Measurements from ENCODE around the gene HSPA1A.
"Not testable (repeated sequence)": the region's sequence is repeated elsewhere in the genome, so short reads cannot be mapped to it uniquely, and the experiment has no call there.

The HSPA1A gene

GRCh38 chr6:31813465-31813849 is 1.9 kb upstream of the HSPA1A start:
- DNase-seq = no peak

- DNase-seq = peak; percentile 89
Measured at GRCh38 chr6:31814677-31815024, 692 bp upstream of the HSPA1A start.

DNA sequence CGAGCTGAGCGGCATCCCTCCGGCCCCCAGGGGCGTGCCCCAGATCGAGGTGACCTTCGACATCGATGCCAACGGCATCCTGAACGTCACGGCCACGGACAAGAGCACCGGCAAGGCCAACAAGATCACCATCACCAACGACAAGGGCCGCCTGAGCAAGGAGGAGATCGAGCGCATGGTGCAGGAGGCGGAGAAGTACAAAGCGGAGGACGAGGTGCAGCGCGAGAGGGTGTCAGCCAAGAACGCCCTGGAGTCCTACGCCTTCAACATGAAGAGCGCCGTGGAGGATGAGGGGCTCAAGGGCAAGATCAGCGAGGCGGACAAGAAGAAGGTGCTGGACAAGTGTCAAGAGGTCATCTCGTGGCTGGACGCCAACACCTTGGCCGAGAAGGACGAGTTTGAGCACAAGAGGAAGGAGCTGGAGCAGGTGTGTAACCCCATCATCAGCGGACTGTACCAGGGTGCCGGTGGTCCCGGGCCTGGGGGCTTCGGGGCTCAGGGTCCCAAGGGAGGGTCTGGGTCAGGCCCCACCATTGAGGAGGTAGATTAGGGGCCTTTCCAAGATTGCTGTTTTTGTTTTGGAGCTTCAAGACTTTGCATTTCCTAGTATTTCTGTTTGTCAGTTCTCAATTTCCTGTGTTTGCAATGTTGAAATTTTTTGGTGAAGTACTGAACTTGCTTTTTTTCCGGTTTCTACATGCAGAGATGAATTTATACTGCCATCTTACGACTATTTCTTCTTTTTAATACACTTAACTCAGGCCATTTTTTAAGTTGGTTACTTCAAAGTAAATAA is 2.0 kb downstream of the HSPA1A start:
- not testable (repeated sequence) for DNase-seq

DNA sequence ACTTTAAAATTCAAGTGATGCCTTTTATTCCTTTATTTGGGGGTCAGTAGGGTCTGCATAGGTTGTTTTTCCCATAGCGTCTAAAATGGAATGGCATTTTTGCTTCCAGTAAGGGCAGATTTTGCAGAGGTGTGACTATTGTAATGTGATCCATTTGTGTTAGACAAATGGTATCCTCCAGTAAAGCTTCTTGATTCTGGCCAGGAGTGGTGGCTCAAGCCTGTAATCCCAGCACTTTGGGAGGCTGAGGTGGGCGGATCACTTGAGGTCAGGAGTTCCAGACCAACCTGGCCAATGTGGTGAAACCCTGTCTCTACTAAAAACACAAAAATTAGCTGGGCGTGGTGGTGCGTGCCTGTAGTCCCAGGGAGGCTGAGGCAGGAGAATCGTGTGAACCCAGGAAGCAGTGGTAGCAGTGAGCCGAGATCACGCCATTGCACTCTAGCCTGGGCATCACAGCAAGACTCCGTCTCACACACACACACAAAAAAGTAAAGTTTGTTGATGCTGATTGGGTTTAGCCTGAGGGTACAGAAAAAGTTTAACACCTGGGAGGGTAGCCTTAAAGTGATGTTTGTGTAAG is 2.7 kb downstream of the HSPA1A start:
- not testable (repeated sequence) for DNase-seq

GRCh38 chr6:31819871-31820299 is 4.5 kb downstream of the HSPA1A start:
- DNase-seq = no peak

DNA sequence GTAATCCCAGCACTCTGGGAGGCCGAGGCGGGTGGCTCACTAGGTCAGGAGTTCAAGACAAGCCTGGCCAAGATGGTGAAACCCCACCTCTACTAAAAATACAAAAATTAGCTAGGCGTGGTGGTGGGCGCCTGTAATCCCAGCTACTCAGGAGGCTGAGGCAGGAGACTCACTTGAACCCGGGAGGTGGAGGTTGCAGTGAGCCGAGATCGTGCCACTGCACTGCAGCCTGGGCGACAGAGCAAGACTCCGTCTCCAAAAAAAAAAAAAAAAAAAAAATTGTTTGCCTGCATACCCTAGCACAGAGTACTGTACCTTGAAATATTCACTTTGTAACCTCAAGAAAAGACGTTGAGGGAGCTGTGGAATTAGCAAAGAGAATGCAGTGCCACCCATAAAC is 5.1 kb downstream of the HSPA1A start:
- DNase-seq = not testable (repeated sequence)

- peak; percentile 43 for DNase-seq
Measured at GRCh38 chr6:31821301-31822035, 6.1 kb downstream of the HSPA1A start.

DNA sequence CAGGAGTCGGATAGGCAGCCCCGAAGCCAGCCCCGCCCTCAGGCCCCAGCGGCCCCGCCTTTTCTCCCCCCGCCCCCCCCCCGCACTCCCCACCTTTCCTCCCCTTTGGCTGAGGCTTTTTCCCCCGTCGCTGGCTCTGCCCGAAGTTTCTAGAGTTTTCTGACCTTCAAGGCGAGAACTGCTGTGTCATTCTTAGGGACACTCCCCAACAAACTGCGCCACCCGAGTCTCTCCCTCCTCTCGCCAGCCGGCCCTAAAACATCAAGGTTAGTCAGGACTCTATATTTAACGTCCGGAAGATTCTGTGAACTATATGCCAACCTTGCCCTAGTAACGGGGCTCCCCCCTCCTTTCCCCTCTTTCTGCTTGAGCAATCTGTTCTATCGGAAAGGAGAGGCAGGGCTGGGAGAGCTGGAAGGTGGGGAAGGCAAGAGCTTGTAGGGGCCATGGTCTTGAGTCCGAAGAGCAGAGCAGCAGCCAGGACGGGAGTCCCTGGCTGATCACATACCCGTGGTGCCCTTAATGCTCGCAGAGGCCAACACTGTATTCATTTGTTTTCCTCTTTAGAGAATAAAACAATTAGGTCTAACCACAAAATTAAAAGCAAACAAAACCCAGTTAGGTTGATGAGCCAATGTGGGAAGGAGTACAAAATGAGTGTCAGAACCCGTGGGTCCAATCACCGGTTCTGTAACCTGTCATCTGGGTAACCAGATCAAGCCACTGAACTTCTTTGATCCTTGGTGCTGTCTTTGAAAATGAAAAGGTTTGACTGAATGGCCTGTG is 6.9 kb downstream of the HSPA1A start:
- DNase-seq = peak; percentile 43

- DNase-seq = not testable (repeated sequence)
Measured at GRCh38 chr6:31823592-31824196, 8.4 kb downstream of the HSPA1A start.

DNA sequence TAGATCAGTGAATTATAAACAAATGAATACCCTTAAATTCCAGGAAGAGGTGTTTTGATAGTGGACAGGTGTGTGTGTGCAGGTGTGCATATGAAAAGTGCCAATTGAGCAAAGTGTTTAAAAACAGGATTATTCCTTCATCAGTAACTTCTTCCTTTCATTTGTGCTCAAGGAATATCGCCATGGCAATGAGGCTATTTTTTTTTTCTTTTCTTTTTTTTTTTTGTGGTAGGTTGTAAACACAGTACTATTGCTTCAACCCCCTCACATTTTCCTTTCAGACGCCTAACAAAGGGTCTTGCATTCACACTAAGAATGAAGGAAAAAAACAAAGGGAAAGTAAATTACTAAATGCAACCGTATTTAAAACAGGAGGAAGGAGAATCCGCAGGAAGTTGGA is 10.2 kb downstream of the HSPA1A start:
- DNase-seq = no peak

DNA sequence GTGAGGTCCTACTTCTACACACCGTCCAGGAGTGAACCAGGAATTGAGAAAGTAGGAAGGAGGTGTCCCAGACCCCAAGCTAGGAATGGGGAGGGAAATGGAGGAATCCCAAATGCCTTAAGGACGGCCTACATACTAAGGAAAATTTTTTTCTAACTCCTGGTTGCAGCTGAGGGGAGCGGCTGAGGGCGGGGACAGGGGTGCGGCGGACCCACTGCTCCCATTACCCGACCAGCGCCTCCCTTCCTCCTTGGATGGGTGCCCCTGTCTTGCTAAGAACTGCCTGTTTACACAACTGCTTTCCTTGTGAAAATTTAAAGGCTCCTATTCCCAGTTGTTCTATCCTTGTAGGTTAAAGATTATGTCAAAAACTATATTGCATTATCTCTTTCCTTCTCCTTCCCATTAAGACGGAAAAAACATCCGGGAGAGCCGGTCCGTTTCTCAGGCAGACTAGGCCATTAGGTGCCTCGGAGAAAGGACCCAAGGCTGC is 11.5 kb downstream of the HSPA1A start:
- no peak for DNase-seq

DNA sequence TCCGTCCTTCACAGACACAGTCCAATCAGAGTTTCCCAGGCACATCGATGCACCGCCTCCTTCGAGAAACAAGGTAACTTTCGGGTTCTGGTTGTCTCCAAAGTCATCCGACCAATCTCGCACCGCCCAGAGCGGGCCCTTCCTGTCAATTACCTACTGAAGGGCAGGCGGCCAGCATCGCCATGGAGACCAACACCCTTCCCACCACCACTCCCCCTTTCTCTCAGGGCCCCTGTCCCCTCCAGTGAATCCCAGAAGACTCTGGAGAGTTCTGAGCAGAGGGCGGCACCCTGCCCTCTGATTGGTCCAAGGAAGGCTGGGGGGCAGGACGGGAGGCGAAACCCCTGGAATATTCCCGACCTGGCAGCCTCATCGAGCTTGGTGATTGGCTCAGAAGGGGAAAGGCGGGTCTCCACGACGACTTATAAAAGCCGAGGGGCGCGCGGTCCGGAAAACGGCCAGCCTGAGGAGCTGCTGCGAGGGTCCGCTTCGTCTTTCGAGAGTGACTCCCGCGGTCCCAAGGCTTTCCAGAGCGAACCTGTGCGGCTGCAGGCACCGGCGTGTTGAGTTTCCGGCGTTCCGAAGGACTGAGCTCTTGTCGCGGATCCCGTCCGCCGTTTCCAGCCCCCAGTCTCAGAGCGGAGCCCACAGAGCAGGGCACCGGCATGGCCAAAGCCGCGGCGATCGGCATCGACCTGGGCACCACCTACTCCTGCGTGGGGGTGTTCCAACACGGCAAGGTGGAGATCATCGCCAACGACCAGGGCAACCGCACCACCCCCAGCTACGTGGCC is 12.1 kb downstream of the HSPA1A start, which contains the start of gene HSPA1B:
TSS of gene HSPA1B (plus strand) at position 453 of the 794 bp plus-strand sequence. CDS start at position 666, 213 bp downstream.
- peak; percentile 98 for DNase-seq

DNA sequence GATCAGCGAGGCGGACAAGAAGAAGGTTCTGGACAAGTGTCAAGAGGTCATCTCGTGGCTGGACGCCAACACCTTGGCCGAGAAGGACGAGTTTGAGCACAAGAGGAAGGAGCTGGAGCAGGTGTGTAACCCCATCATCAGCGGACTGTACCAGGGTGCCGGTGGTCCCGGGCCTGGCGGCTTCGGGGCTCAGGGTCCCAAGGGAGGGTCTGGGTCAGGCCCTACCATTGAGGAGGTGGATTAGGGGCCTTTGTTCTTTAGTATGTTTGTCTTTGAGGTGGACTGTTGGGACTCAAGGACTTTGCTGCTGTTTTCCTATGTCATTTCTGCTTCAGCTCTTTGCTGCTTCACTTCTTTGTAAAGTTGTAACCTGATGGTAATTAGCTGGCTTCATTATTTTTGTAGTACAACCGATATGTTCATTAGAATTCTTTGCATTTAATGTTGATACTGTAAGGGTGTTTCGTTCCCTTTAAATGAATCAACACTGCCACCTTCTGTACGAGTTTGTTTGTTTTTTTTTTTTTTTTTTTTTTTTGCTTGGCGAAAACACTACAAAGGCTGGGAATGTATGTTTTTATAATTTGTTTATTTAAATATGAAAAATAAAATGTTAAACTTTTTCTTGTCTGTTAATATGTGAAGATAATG is 14.4 kb downstream of the HSPA1A start:
- DNase-seq = no peak

GRCh38 chr6:31830886-31831335 is 15.6 kb downstream of the HSPA1A start:
- no peak for DNase-seq

DNA sequence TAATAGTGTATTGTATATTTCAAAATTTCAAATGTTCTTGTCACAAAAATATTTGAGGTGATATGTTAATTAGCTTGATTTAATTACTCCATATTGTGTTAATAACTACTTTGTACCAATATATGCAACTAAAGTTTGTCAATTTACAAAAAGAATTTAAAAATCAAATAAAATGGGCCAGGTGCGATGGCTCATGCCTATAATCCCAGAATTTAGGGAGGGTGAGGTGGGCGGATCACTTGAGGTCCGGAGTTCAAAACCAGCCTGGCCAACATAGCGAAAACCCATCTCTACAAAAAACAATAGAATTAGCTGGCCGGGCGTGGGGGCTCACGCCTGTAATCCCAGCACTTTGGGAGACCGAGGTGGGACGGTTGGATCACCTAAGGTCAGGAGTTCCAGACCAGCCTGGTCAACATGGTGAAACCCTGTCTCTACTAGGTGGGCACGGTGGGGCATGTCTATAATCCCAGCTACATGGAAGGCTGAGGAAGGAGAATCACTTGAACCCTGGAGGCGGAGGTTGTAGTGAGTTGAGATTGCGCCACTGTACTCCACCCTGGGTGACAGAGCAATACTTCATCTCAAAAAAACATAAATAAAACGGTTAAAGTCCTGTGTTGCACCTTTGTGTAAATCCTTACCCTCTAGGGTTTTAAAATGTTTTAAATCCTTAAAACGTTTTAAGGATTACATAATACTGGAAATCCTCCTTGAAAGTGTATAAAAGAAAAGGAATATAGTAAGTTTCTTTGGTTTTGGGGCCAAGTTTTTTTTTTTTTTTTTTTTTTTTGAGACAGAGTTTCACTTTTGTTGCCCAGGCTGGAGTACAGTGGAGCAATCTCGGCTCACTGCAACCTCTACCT is 16.2 kb downstream of the HSPA1A start:
- DNase-seq = no peak

DNA sequence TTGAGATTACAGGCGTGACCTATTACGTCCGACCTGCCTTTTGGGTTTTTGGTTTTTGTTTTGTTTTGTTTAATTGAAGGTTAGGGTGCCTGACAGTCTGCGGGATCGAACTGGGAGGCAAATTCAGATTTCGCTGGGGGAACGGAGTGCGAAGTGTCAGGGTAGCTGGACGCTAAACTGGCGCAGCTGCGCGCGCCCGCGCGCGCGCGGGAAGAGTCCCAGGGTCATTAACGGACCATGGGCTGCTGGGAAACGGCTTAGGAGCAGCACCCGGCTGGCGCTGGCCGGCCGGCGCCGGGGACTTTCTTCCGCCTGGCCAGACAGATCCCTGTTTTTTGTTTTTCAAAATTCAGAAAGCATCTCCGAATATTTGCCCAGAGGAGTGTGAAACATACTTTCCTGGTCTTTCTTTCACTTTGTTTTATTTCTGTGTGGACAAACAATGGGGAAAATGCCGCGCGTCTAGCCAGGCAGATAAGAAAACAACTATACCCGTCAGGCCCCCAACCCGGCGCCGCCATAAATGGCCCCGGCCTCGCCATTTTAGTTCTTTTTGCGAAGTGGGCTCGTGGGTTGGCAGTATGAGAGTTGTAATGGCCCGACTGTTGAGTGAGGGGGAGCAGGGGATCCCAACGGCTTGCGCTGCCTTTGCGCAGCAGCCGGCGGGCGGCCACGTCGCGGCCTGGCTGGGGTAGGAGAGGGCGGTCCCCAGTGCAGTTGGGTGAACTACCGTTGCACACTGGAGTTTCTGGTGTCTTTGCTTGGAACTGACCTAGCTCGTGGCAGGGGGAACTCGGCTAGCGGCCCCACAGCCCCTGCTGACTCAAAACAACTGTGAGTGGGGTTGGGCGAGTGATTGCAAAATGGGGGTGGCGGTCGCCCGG is 19.3 kb downstream of the HSPA1A start:
- DNase-seq = peak; percentile 84

DNA sequence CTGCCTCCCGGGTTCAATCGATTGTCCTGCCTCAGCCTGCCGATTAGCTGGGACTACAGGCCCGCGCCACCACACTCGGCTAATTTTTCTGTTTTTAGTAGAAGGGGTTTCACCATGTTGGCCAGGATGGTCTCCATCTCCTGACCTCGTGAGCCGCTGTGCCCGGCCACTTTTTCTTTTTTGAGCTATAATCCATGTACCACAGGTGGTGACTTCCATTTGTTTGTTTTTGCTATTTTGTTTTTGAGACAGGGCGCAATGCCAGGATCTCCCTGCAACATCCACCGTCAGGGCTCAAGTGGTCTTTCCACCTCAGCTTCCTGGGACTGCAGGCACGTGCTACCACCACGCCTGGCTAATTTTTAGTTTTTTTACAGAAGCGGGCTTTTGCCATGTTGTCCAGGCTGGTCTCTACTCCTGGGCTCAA is 20.7 kb downstream of the HSPA1A start:
- no peak for DNase-seq

GRCh38 chr6:31836474-31837368 is 21.4 kb downstream of the HSPA1A start:
- DNase-seq = no peak

All from SHP77 treated with DMSO at 0.1 percent for 48 hours (cell line).